PC-9 (cell line): ENCODE data around the gene PTPRS. TPM values are rescaled to one million over a fixed set of nuclear protein-coding genes. Genes with fewer than 3 reads are reported as not detected.

ENCODE experiments used
- BruUV-seq: library from RNA; stranded (reverse); fragments of 400-500 nt; replicated peaks from 2 replicates; lab custom pipeline; 2021; lab: Mats Ljungman, UMichigan
- CTCF ChIA-PET: fragments of 300-600 bp; sonication (Branson Sonifier 250); formaldehyde crosslinking; loops from one replicate; lab custom pipeline; 2022; ENCODE audit warnings: antibody characterized with exemption; lab: Charles Lee
- POLR2A ChIA-PET: fragments of 300-600 bp; sonication (Branson Sonifier 250); formaldehyde crosslinking; loops from one replicate; lab custom pipeline; 2022; ENCODE audit warnings: antibody characterized with exemption; ENCODE audit not compliant: unreplicated experiment; lab: Charles Lee
- DNase-seq, 2 experiments: peaks; one replicate each; pipeline versions ENCODE4 v3.0.0 to v3.0.0-alpha.2; 2015 to 2022; ENCODE audit warnings: mixed read lengths in 1 of 2
- H2AFZ ChIP-seq: fragments of 200-600 bp; sonication (generic); 2 replicates; pipeline ENCODE4 v1.8.1; 2017; ENCODE audit warnings: antibody characterized with exemption
- H3F3A ChIP-seq: fragments of 200-600 bp; sonication (generic); 2 replicates; pipeline ENCODE4 v1.8.1; 2017; ENCODE audit warnings: antibody characterized with exemption, mild to moderate bottlenecking, low read depth; ENCODE audit not compliant: insufficient read depth
- H3K27ac ChIP-seq: fragments of 200-600 bp; sonication (generic); 2 replicates; pipeline ENCODE4 v1.6.1; 2016; ENCODE audit warnings: mixed run types
- H3K27me3 ChIP-seq: fragments of 200-600 bp; sonication (generic); 2 replicates; pipeline ENCODE4 v1.6.1; 2016; ENCODE audit warnings: low read depth, mixed run types; ENCODE audit not compliant: insufficient read depth
- H3K36me3 ChIP-seq: fragments of 200-600 bp; sonication (generic); 2 replicates; pipeline ENCODE4 v1.6.1; 2016; ENCODE audit warnings: low read depth, mixed run types
- H3K4me1 ChIP-seq: fragments of 200-600 bp; sonication (generic); replicated peaks from 2 replicates; pipeline ENCODE4 v1.6.1; 2016; ENCODE audit warnings: mixed run types; ENCODE audit not compliant: insufficient read depth
- H3K4me2 ChIP-seq: fragments of 200-600 bp; sonication (generic); 2 replicates; pipeline ENCODE4 v1.6.1; 2017; ENCODE audit warnings: mixed run types
- H3K4me3 ChIP-seq: fragments of 200-600 bp; sonication (generic); 2 replicates; pipeline ENCODE4 v1.6.1; 2016; ENCODE audit warnings: mixed run types
- H3K79me2 ChIP-seq: fragments of 200-600 bp; sonication (generic); 2 replicates; pipeline ENCODE4 v1.6.1; 2017; ENCODE audit warnings: low read depth, mixed run types
- H3K9me2 ChIP-seq: fragments of 200-600 bp; sonication (generic); 2 replicates; pipeline ENCODE4 v1.8.1; 2017; ENCODE audit warnings: mild to moderate bottlenecking; ENCODE audit not compliant: insufficient read depth
- H3K9me3 ChIP-seq: fragments of 200-600 bp; sonication (generic); 2 replicates; pipeline ENCODE4 v1.8.1; 2016; ENCODE audit warnings: low read depth; ENCODE audit not compliant: insufficient read depth
- H4K20me1 ChIP-seq: fragments of 200-600 bp; sonication (generic); 2 replicates; pipeline ENCODE4 v1.8.1; 2017; ENCODE audit not compliant: insufficient read depth
- CTCF ChIP-seq: fragments of 200-600 bp; sonication (generic); conservative IDR thresholded peaks from 2 replicates; pipeline ENCODE4 v1.6.1; 2017; ENCODE audit warnings: mixed run types, antibody characterized with exemption, mild to moderate bottlenecking, moderate library complexity
- EZH2 ChIP-seq: fragments of 200-600 bp; sonication (generic); IDR thresholded peaks from 2 replicates; pipeline ENCODE4 v1.8.0; 2017; ENCODE audit warnings: antibody characterized with exemption, low read depth
- intact Hi-C: fragments of 100-400 bp; cut with micrococcal nuclease; formaldehyde crosslinking; loops from one replicate; pipeline ENCODE4 v1.10.0; 2022; ENCODE audit not compliant: unreplicated experiment
- total RNA-seq: library from RNA; stranded (reverse); gene quantifications from 2 replicates; pipeline ENCODE4 v1.2.3, GENCODE V29; 2021

PTPRS gene
- total RNA-seq, 1 experiment from 2014 or later = 131 TPM

- TF ChIP-seq EZH2 (no peak), CTCF (no peak)
- H3F3A ChIP-seq = no peaks in the 10 kb centered on the region
- no peak overlapping the region for H3K4me2 ChIP-seq
- H4K20me1 ChIP-seq = peaks cover 5% of the 10 kb centered on the region; the same call in 1 of the 2 replicates
- H3K4me3 ChIP-seq = no peak overlapping the region
- ChIA-PET POLR2A (no interaction called here), CTCF (no interaction called here)
- H3K9me3 ChIP-seq = no peaks in the 10 kb centered on the region
- H2AFZ ChIP-seq = no peak overlapping the region
- no peaks in the 10 kb centered on the region for H3K27me3 ChIP-seq
- no peak for DNase-seq
- no peaks in the 10 kb centered on the region for H3K36me3 ChIP-seq
- no peak overlapping the region for H3K27ac ChIP-seq
- H3K4me1 ChIP-seq = no peaks in the 10 kb centered on the region
- H3K79me2 ChIP-seq = no peaks in the 10 kb centered on the region
- no peaks in the 10 kb centered on the region for H3K9me2 ChIP-seq
- no TSS peak for BruUV-seq
- intact Hi-C loops = no loop called here
Measured at GRCh38 chr19:5312058-5312457, 28.6 kb downstream of the PTPRS start.

GRCh38 chr19:5309438-5310204 lies 31.0 kb downstream of the PTPRS start:
- no peaks in the 10 kb centered on the region for H3K27me3 ChIP-seq
- no peak overlapping the region for H3K4me2 ChIP-seq
- no peaks in the 10 kb centered on the region for H3K36me3 ChIP-seq
- no peak overlapping the region for H2AFZ ChIP-seq
- no peaks in the 10 kb centered on the region for H3K9me2 ChIP-seq
- BruUV-seq = no TSS peak
- no peak overlapping the region for H3K27ac ChIP-seq
- intact Hi-C loops = no loop called here
- H3K4me1 ChIP-seq = no peaks in the 10 kb centered on the region
- no peaks in the 10 kb centered on the region for H3K79me2 ChIP-seq
- H3F3A ChIP-seq = no peaks in the 10 kb centered on the region
- H3K9me3 ChIP-seq = no peaks in the 10 kb centered on the region
- CTCF ChIA-PET = no interaction called here
- DNase-seq = no peak
- no peak overlapping the region for H3K4me3 ChIP-seq
- no peaks in the 10 kb centered on the region for H4K20me1 ChIP-seq
- POLR2A ChIA-PET = no interaction called here
- TF ChIP-seq CTCF = no peak
- TF ChIP-seq EZH2 = no peak

DNA sequence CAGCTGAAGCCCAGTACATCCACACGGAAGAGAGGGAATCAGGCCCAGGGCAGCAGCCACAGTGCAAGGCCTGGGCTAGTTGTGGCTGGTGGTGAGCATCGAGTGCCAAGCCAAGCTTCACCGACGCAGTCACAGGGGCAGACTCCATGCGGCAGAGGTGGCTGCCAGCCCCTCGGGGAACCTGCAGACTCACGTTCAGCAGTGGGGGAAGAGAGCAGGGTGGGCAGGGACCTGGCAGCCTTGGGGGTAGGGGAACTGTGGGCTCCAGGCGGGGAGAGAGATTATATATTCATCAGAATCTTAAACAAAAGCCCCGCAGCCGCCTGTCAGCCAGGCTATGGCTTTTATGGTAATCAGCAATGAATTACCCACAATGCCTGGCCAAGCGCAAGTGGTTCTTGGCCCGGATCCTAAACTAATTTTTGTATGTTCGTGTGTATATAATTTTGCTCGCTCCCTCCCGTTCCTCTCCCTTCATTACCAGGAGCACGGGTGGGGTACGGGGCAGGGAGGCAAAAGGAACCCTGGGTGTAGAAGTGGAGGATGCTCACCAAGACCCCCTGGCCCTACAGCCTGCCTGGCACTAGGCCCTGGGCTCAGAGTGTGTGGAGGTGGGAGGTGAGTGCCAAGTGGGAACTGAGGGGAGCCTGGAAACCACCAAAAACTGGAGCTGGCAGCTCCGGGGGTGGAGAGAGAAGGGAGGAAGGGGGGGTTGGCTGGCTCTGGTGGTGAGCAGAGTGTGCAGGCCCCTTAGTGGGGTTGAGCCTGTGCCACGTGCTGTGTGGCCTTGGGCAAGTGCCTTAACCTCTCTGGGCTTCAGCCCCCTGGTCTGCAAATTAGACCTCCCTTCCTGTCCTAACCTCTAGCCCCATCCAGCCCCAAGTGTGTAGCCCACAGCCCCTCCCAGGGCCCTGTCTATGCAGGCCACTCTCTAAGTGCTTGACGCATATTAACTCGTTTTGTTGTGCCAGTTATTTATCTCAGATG lies 31.9 kb downstream of the PTPRS start:
- Histone ChIP-seq H3F3A (no peaks in the 10 kb centered on the region), H3K4me1 (no peaks in the 10 kb centered on the region), H2AFZ (no peak overlapping the region), H3K79me2 (no peaks in the 10 kb centered on the region), H3K4me2 (no peak overlapping the region), H3K9me2 (no peaks in the 10 kb centered on the region), H3K4me3 (no peak overlapping the region), H3K27me3 (no peaks in the 10 kb centered on the region), H3K9me3 (no peaks in the 10 kb centered on the region), H4K20me1 (no peaks in the 10 kb centered on the region), H3K36me3 (no peaks in the 10 kb centered on the region), H3K27ac (no peak overlapping the region)
- POLR2A ChIA-PET = no interaction called here
- no peak for DNase-seq
- TF ChIP-seq CTCF (no peak), EZH2 (no peak)
- intact Hi-C loops = no loop called here
- CTCF ChIA-PET = no interaction called here
- no TSS peak for BruUV-seq
